ENCODE measurements around the gene GABARAP. TPM values are rescaled to one million over a fixed set of nuclear protein-coding genes. Genes with fewer than 3 reads are reported as not detected.
"Not testable (repeated sequence)": the region's sequence is repeated elsewhere in the genome, so short reads cannot be mapped to it uniquely, and the experiment has no call there.

GABARAP gene
- total and polyA plus RNA-seq, 2 donors (not counting 1 experiment from before 2014, with no cell fraction given), result 173 to 1,154 TPM

DNA sequence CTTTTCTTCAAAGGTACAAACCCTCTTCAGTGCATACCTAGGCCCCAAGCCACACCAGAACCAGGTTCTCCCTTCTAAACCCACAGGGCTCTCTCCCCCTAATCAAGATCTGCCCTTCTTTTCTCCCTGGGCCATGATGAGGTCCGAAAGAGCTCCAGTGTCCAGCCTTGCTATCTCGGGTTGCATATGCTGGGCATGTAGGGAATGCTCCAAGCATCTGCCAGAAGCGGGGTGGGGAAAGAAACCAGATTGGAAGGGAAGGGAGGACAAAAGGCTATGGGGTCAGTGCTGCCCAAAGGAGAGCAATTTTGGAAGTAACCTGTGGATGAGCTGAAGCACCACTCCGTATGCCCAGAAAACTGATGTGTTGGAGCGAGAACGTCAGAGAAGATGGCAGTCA lies 7.0 kb upstream of the GABARAP start:
- Histone ChIP-seq H3K36me3 (ENCODE audit: control insufficient read depth, insufficient read depth, low read length) (peaks cover 6% of the 10 kb centered on the region), H3K4me1 (ENCODE audit: control insufficient read depth, extremely low read depth, insufficient read depth, low read length) (peaks cover 7% of the 10 kb centered on the region), H2AFZ (ENCODE audit: low read length) (no peak overlapping the region), H3K27me3 (ENCODE audit: control insufficient read depth, insufficient read depth, low read length) (no peaks in the 10 kb centered on the region), H3K4me3 (replicated peaks in 1 of 4; ENCODE audit: control extremely low read depth in 1 of 4, insufficient read depth in 1 of 4, low read depth in 3 of 4, low read length in 4 of 4) (peak overlapping the region in 2 of 4 experiments; percentile 8 to 21), H3K9ac (ENCODE audit: insufficient read depth, low read length) (no peak overlapping the region), H3K4me2 (ENCODE audit: extremely low read depth, insufficient read depth, low read length) (peak overlapping the region; percentile 40), H3K79me2 (ENCODE audit: control insufficient read depth, insufficient read depth, low read length) (peaks cover 60% of the 10 kb centered on the region), H3K9me3 (ENCODE audit: control insufficient read depth, insufficient read depth, low read depth, low read length) (no peaks in the 10 kb centered on the region), H4K20me1 (ENCODE audit: control insufficient read depth, extremely low read depth, insufficient read depth, low read length) (no peaks in the 10 kb centered on the region), H3K27ac (ENCODE audit: insufficient read depth, low read length) (no peak overlapping the region)
- no peak for DNase-seq (ENCODE audit: low read depth in 2 of 2)
- TF ChIP-seq, protein P1, sequence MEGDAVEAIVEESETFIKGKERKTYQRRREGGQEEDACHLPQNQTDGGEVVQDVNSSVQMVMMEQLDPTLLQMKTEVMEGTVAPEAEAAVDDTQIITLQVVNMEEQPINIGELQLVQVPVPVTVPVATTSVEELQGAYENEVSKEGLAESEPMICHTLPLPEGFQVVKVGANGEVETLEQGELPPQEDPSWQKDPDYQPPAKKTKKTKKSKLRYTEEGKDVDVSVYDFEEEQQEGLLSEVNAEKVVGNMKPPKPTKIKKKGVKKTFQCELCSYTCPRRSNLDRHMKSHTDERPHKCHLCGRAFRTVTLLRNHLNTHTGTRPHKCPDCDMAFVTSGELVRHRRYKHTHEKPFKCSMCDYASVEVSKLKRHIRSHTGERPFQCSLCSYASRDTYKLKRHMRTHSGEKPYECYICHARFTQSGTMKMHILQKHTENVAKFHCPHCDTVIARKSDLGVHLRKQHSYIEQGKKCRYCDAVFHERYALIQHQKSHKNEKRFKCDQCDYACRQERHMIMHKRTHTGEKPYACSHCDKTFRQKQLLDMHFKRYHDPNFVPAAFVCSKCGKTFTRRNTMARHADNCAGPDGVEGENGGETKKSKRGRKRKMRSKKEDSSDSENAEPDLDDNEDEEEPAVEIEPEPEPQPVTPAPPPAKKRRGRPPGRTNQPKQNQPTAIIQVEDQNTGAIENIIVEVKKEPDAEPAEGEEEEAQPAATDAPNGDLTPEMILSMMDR (conservative IDR thresholded peaks at IDR 0.05 in 1 of 2, IDR thresholded peaks at IDR 0.05 in 1 of 2; ENCODE audit: low read depth in 1 of 2, low read length in 2 of 2), result no peak
- no peak for TF ChIP-seq EZH2 (IDR thresholded peaks at IDR 0.05; ENCODE audit: low read length, missing control alignments)

DNA sequence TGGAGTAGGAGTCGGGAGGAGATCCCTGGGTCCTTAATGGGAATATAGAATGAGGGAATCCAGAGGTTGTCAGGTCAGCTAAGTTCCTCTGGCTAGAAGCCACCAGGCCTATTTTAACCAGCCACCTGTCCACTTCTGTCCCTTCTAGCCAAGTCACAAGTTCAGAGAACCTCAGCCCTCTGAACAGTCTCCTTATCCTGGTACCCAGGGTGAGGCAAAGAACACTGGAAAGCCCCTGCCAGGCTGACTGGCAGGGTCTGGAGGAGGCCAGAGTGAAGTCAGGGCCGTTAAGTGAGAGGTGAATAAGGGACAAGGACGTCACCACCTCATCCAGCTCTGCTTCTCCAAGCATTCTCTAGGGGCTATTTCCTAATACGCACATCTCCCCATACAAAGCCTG lies 6.5 kb upstream of the GABARAP start:
- H3K4me1 ChIP-seq (ENCODE audit: control insufficient read depth, extremely low read depth, insufficient read depth, low read length), result peaks cover 7% of the 10 kb centered on the region
- no peak overlapping the region for H3K27ac ChIP-seq (ENCODE audit: insufficient read depth, low read length)
- no peak overlapping the region for H3K9ac ChIP-seq (ENCODE audit: insufficient read depth, low read length)
- no peaks in the 10 kb centered on the region for H4K20me1 ChIP-seq (ENCODE audit: control insufficient read depth, extremely low read depth, insufficient read depth, low read length)
- H3K79me2 ChIP-seq (ENCODE audit: control insufficient read depth, insufficient read depth, low read length), result peaks cover 60% of the 10 kb centered on the region
- H3K9me3 ChIP-seq (ENCODE audit: control insufficient read depth, insufficient read depth, low read depth, low read length), result no peaks in the 10 kb centered on the region
- DNase-seq (ENCODE audit: low read depth in 2 of 2), result no peak
- H3K4me3 ChIP-seq (replicated peaks in 1 of 4; ENCODE audit: control extremely low read depth in 1 of 4, insufficient read depth in 1 of 4, low read depth in 3 of 4, low read length in 4 of 4), result peak overlapping the region in 1 of 4 experiments; percentile 21
- no peaks in the 10 kb centered on the region for H3K27me3 ChIP-seq (ENCODE audit: control insufficient read depth, insufficient read depth, low read length)
- TF ChIP-seq, protein P1 (conservative IDR thresholded peaks at IDR 0.05 in 1 of 2, IDR thresholded peaks at IDR 0.05 in 1 of 2; ENCODE audit: low read depth in 1 of 2, low read length in 2 of 2), result no peak
- no peak for TF ChIP-seq EZH2 (IDR thresholded peaks at IDR 0.05; ENCODE audit: low read length, missing control alignments)
- H3K36me3 ChIP-seq (ENCODE audit: control insufficient read depth, insufficient read depth, low read length), result peaks cover 8% of the 10 kb centered on the region
- H2AFZ ChIP-seq (ENCODE audit: low read length), result no peak overlapping the region
- H3K4me2 ChIP-seq (ENCODE audit: extremely low read depth, insufficient read depth, low read length), result no peak overlapping the region

DNA sequence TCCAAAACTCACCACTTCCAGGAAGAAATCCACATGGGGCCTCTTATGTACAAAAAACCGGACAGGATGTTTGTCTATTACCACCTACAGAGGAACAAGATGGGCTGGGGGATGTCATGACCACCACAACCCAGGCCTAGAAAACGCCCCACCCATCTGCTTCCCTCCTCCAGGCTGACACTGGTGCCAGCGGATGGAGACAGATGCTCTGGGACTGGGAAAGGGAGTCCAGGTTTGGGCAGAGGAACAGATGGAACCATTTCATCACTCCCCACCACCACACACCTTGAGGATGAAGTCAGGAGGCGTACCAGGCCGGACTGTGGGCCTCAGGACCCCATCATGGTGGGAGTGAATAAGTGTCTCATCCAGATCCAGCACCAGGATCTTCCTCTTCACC lies 4.5 kb upstream of the GABARAP start:
- no peak overlapping the region for H3K9ac ChIP-seq (ENCODE audit: insufficient read depth, low read length)

DNA sequence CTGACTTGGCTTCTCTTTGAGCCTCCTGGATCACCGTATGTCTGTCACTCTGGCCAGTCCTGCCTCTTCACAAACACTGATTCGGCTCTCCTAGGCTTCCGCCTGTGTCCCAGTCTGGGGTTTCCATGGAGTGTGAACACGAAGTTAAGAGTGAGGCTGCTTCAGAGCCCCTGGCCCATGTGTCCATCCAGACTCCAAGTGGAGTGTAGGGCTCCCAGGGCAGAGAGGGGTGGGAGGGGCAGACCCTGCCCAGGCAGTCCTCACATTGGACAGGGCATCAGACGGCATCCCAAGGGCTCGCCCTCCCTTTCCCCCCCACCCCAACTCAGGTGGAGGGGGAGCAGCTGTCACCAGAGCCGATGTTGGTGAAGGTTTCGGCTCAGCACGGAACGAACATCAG lies 1.6 kb upstream of the GABARAP start:
- H3K27me3 ChIP-seq (ENCODE audit: control insufficient read depth, insufficient read depth, low read length); H3K4me2 ChIP-seq (ENCODE audit: extremely low read depth, insufficient read depth, low read length); H4K20me1 ChIP-seq (ENCODE audit: control insufficient read depth, extremely low read depth, insufficient read depth, low read length); H3K9ac ChIP-seq (ENCODE audit: insufficient read depth, low read length); H2AFZ ChIP-seq (ENCODE audit: low read length); DNase-seq (ENCODE audit: low read depth in 2 of 2); H3K9me3 ChIP-seq (ENCODE audit: control insufficient read depth, insufficient read depth, low read depth, low read length): not testable (repeated sequence)
- Histone ChIP-seq H3K4me3 (replicated peaks in 1 of 4; ENCODE audit: control extremely low read depth in 1 of 4, insufficient read depth in 1 of 4, low read depth in 3 of 4, low read length in 4 of 4) (peak overlapping the region in 1 of 4 experiments; percentile 96), H3K27ac (ENCODE audit: insufficient read depth, low read length) (peak overlapping the region; percentile 97), H3K79me2 (ENCODE audit: control insufficient read depth, insufficient read depth, low read length) (peaks cover 50% of the 10 kb centered on the region), H3K36me3 (ENCODE audit: control insufficient read depth, insufficient read depth, low read length) (peaks cover 14% of the 10 kb centered on the region), H3K4me1 (ENCODE audit: control insufficient read depth, extremely low read depth, insufficient read depth, low read length) (peaks cover 13% of the 10 kb centered on the region)

More for the DNA sequence above, 4.5 kb upstream of the GABARAP start:
- no peak overlapping the region for H3K27ac ChIP-seq (ENCODE audit: insufficient read depth, low read length)
- peaks cover 9% of the 10 kb centered on the region for H3K4me1 ChIP-seq (ENCODE audit: control insufficient read depth, extremely low read depth, insufficient read depth, low read length)
- TF ChIP-seq, protein P1 (conservative IDR thresholded peaks at IDR 0.05 in 1 of 2, IDR thresholded peaks at IDR 0.05 in 1 of 2; ENCODE audit: low read depth in 1 of 2, low read length in 2 of 2), result no peak
- TF ChIP-seq EZH2 (IDR thresholded peaks at IDR 0.05; ENCODE audit: low read length, missing control alignments), result no peak
- H4K20me1 ChIP-seq (ENCODE audit: control insufficient read depth, extremely low read depth, insufficient read depth, low read length), result no peaks in the 10 kb centered on the region
- H3K27me3 ChIP-seq (ENCODE audit: control insufficient read depth, insufficient read depth, low read length), result no peaks in the 10 kb centered on the region
- H3K4me3 ChIP-seq (replicated peaks in 1 of 4; ENCODE audit: control extremely low read depth in 1 of 4, insufficient read depth in 1 of 4, low read depth in 3 of 4, low read length in 4 of 4), result no peak overlapping the region
- DNase-seq (ENCODE audit: low read depth in 2 of 2), result no peak
- H3K4me2 ChIP-seq (ENCODE audit: extremely low read depth, insufficient read depth, low read length), result no peak overlapping the region
- no peaks in the 10 kb centered on the region for H3K9me3 ChIP-seq (ENCODE audit: control insufficient read depth, insufficient read depth, low read depth, low read length)
- peaks cover 55% of the 10 kb centered on the region for H3K79me2 ChIP-seq (ENCODE audit: control insufficient read depth, insufficient read depth, low read length)
- peaks cover 8% of the 10 kb centered on the region for H3K36me3 ChIP-seq (ENCODE audit: control insufficient read depth, insufficient read depth, low read length)
- H2AFZ ChIP-seq (ENCODE audit: low read length), result no peak overlapping the region

Data from fibroblast of lung (primary cell).